ENCODE results near the gene BRSK2. TPM values are rescaled to one million over a fixed set of nuclear protein-coding genes. Genes with fewer than 3 reads are reported as not detected.

BRSK2 gene
- total RNA-seq, 2 experiments from 2014 or later, result 0.22 to 0.55 TPM

DNA sequence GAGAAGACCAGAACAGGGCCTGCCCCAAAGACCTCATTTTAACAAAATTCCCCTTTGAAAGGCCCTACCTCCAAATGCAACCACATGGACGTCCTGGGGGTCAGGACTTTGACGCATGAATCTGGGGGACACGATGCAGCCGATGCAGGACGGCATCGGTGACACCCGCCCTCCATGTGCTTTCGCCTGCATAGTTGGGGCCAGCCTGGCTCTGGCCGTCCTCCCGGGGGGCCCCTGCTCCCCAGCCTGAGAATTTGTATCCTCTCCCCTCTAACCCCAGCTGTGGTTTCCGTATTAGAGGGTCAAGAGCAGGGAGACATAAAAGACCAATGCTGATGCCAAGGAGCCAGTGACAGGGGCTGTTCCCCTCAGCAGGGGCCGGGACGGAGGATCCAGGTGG lies 18.4 kb upstream of the BRSK2 start:
- TF ChIP-seq CTCF (IDR thresholded peaks at IDR 0.05), result no peak
- no peak for ATAC-seq (ENCODE audit: poor library complexity)
- no peak overlapping the region for H3K4me3 Mint-ChIP-seq
- Histone ChIP-seq H3K4me3 (ENCODE audit: low read length) (no peak overlapping the region), H3K36me3 (ENCODE audit: insufficient read depth, low read length) (no peaks in the 10 kb centered on the region), H3K27me3 (ENCODE audit: control insufficient read depth in 1 of 2, insufficient read depth in 2 of 2, low read length in 2 of 2) (peaks cover 0 to 3% of the 10 kb centered on the region in 2 experiments), H3K4me1 (ENCODE audit: insufficient read depth, low read length) (no peaks in the 10 kb centered on the region), H3K27ac (ENCODE audit: low read depth in 1 of 2, low read length in 2 of 2) (no peak overlapping the region), H3K9me3 (ENCODE audit: control insufficient read depth in 1 of 2, insufficient read depth in 1 of 2, low read length in 2 of 2) (peaks cover 0 to 18% of the 10 kb centered on the region in 2 experiments)
- no peaks in the 10 kb centered on the region for H3K27me3 Mint-ChIP-seq
- DNase-seq, result no peak
- H3K27ac Mint-ChIP-seq, result no peak overlapping the region
- H3K9me3 Mint-ChIP-seq, result no peaks in the 10 kb centered on the region
- ChIA-PET POLR2A (no interaction called here), CTCF (no interaction called here)
- intact Hi-C loops (cut with DNase I, micrococcal nuclease), result no loop called here
- H3K36me3 Mint-ChIP-seq (ENCODE audit: low read depth), result no peaks in the 10 kb centered on the region
- H3K4me1 Mint-ChIP-seq (ENCODE audit: low read depth), result no peaks in the 10 kb centered on the region

DNA sequence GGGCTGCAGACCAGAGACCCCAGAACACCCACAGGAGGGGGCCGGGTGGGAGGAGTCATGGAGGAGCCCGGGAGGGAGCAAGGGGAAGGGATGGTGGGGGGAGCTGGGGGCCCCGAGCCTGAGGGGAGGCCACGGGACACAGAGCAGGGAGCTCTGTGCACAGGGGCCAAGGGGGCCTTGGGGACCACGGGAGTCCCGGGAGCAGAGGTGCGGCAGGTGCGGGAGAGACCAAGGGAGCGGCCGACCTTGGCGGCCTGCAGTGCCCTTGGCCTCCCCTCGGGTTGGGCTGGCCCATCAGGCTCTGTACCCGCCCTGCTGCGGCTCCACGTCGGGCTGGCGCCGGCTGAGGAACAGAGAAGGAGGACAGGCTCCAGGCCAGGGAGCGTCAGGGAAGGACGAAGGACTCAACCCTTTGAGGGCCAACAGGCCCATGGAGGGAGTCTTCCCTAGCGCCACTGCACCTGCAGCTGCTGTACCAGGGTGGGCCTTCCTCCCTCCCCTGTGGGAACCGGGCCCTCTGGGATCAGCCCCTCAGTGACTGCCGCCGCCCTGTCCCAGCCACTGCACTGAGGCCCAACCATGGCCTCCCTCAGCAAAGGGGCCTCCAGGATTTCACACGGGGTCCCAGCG lies 17.8 kb upstream of the BRSK2 start:
- H3K4me3 ChIP-seq (ENCODE audit: low read length), result no peak overlapping the region
- Mint-ChIP-seq H3K4me1 (ENCODE audit: low read depth) (no peaks in the 10 kb centered on the region), H3K27ac (no peak overlapping the region), H3K27me3 (no peaks in the 10 kb centered on the region), H3K9me3 (no peaks in the 10 kb centered on the region), H3K36me3 (ENCODE audit: low read depth) (no peaks in the 10 kb centered on the region), H3K4me3 (no peak overlapping the region)
- peaks cover 0 to 15% of the 10 kb centered on the region in 2 experiments for H3K9me3 ChIP-seq (ENCODE audit: control insufficient read depth in 1 of 2, insufficient read depth in 1 of 2, low read length in 2 of 2)
- CTCF ChIA-PET, result no interaction called here
- H3K27ac ChIP-seq (ENCODE audit: low read depth in 1 of 2, low read length in 2 of 2), result no peak overlapping the region
- no peak for TF ChIP-seq CTCF (IDR thresholded peaks at IDR 0.05)
- DNase-seq (no peak), ATAC-seq (ENCODE audit: poor library complexity) (no peak)
- no peaks in the 10 kb centered on the region for H3K36me3 ChIP-seq (ENCODE audit: insufficient read depth, low read length)
- intact Hi-C loops (cut with DNase I, micrococcal nuclease), result no loop called here
- no peaks in the 10 kb centered on the region for H3K4me1 ChIP-seq (ENCODE audit: insufficient read depth, low read length)
- POLR2A ChIA-PET, result no interaction called here
- H3K27me3 ChIP-seq (ENCODE audit: control insufficient read depth in 1 of 2, insufficient read depth in 2 of 2, low read length in 2 of 2), result peaks cover 0 to 3% of the 10 kb centered on the region in 2 experiments

DNA sequence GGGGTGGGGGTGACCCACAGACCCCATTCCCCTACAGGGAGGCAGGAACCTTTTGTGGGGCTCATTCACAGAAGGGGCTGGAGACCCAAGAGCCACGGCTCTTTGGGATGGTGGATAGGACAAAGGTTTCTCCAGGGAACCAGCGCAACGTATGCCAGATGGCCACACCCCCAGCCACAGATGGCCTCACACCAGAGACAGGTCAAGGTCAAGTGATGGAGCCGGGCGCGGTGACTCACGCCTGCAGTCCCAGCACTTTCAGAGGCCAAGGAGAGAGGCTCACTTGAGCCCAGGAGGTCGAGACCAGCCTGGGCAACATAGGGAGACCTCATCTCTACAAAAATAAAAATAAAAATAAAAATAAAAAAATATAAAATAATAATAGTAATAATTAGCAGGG lies 17.1 kb upstream of the BRSK2 start:
- CTCF ChIA-PET, result no interaction called here
- TF ChIP-seq CTCF (IDR thresholded peaks at IDR 0.05), result no peak
- no peaks in the 10 kb centered on the region for H3K36me3 ChIP-seq (ENCODE audit: insufficient read depth, low read length)
- H3K27me3 ChIP-seq (ENCODE audit: control insufficient read depth in 1 of 2, insufficient read depth in 2 of 2, low read length in 2 of 2), result peaks cover 0 to 3% of the 10 kb centered on the region in 2 experiments
- peaks cover 0 to 8% of the 10 kb centered on the region in 2 experiments for H3K9me3 ChIP-seq (ENCODE audit: control insufficient read depth in 1 of 2, insufficient read depth in 1 of 2, low read length in 2 of 2)
- Mint-ChIP-seq H3K27me3 (no peaks in the 10 kb centered on the region), H3K36me3 (ENCODE audit: low read depth) (no peaks in the 10 kb centered on the region), H3K27ac (no peak overlapping the region), H3K9me3 (no peaks in the 10 kb centered on the region), H3K4me1 (ENCODE audit: low read depth) (no peaks in the 10 kb centered on the region), H3K4me3 (no peak overlapping the region)
- H3K4me3 ChIP-seq (ENCODE audit: low read length), result no peak overlapping the region
- ATAC-seq (ENCODE audit: poor library complexity), result no peak
- POLR2A ChIA-PET, result no interaction called here
- no peak for DNase-seq
- intact Hi-C loops (cut with DNase I, micrococcal nuclease), result no loop called here
- H3K4me1 ChIP-seq (ENCODE audit: insufficient read depth, low read length), result no peaks in the 10 kb centered on the region
- H3K27ac ChIP-seq (ENCODE audit: low read depth in 1 of 2, low read length in 2 of 2), result no peak overlapping the region
